Activated CD4-positive, alpha-beta T cell treated with anti-CD3 and anti-CD28 coated beads, Interleukin-2, amount 50 U/mL, for 48 hours (primary cell): Measurements from ENCODE around the gene VMP1.
"Not testable (repeated sequence)": the region's sequence is repeated elsewhere in the genome, so short reads cannot be mapped to it uniquely, and the experiment has no call there.

Experiments used
- DNase-seq, 2 experiments: peaks; one replicate each; pipeline ENCODE4 v3.0.0-alpha.2; 2020

Gene VMP1

DNA sequence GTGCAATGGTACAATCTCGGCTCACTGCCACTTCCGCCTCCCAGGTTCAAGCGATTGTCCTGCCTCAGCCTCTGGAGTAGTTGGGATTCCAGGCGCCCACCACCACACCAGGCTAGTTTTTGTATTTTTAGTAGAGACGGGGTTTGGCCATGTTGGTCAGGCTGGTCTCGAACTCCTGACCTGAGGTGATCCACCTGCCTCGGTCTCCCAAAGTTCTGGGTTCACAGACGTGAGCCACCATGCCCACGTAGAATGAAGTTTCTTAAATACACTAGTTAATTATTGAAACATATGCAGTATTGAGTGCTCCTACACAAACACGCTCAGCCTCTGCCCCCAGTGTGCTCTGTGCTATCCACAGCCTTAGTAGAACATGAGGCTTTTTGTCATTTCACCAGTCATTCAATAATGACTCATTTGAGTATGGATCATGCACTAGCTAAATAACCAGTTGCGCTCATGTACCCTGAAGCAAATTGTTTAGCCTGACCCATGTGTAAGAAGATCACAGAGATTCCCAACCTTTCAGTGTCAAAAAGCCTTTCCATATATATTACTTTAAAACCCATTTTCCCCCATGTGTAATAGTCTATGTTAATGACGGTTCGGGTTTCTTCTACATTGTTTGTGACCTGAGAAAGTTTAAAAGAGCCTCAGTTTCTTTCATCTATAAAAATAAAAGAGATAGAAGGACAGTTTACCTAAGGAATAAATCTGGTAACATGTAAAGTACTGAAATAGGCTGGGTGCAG is 135.6 kb downstream of the VMP1 start:
- DNase-seq: peak; percentile 85 to 90

GRCh38 chr17:59844884-59845594 is 137.6 kb downstream of the VMP1 start:
- no peak for DNase-seq

GRCh38 chr17:59845595-59846393 is 138.3 kb downstream of the VMP1 start:
- DNase-seq: peak in 1 of 2 experiments; percentile 57

DNA sequence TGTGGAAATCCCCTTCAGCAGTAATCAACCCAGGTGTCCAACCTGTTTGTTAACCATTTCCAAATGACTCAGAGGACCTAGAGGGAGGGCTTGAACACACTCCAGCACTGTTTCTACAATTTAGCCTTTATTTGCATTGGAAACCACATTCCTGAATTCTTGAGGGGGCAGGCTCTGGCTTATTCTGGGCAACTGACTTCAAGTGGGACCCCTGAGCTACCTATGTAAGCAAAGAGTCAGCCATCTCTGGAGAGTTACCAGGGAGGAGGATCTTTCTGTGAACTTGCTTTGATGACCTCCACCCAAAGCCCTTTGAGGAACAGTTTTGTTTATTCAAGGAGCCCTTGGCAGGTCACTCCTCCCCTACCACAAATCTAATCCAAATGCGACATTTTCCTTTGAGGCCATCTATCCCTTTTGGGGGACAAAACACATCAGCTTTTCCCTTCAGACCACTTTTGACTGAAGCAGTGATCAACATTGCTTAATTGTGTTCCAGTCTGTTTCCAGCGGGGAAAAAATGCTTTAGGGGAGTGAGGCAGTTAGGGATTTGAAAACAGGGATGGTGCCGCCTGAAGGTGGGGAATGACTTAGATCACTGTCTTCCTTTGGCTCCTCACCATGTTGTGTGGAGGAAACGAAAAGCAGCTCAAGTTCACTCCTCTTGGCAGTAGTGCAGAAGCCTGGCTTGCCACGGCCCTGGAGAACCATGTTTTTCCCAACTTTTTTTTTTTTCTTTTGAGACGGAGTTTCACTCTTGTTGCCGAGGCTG is 139.1 kb downstream of the VMP1 start:
- no peak for DNase-seq

GRCh38 chr17:59848385-59848668 is 140.9 kb downstream of the VMP1 start:
- no peak for DNase-seq

GRCh38 chr17:59848778-59849177 is 141.3 kb downstream of the VMP1 start:
- peak; percentile 71 to 77 for DNase-seq

DNA sequence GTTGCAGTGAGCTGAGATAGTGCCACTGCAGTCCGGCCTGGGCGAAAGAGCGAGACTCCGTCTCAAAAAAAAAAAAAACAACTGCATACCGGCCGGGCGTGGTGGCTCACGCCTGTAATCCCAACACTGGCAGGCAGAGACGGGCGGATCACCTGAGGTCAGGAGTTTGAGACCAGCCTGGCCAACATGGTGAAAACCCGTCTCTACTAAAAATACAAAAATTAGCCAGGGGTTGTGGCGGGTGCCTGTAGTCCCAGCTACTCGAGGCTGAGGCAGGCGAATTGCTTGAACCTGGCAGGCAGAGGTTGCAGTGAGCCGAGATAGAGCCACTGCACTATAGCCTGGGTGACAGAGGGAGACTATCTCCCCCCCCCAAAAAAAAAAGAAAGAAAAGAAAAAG is 142.9 kb downstream of the VMP1 start:
- DNase-seq: not testable (repeated sequence)

DNA sequence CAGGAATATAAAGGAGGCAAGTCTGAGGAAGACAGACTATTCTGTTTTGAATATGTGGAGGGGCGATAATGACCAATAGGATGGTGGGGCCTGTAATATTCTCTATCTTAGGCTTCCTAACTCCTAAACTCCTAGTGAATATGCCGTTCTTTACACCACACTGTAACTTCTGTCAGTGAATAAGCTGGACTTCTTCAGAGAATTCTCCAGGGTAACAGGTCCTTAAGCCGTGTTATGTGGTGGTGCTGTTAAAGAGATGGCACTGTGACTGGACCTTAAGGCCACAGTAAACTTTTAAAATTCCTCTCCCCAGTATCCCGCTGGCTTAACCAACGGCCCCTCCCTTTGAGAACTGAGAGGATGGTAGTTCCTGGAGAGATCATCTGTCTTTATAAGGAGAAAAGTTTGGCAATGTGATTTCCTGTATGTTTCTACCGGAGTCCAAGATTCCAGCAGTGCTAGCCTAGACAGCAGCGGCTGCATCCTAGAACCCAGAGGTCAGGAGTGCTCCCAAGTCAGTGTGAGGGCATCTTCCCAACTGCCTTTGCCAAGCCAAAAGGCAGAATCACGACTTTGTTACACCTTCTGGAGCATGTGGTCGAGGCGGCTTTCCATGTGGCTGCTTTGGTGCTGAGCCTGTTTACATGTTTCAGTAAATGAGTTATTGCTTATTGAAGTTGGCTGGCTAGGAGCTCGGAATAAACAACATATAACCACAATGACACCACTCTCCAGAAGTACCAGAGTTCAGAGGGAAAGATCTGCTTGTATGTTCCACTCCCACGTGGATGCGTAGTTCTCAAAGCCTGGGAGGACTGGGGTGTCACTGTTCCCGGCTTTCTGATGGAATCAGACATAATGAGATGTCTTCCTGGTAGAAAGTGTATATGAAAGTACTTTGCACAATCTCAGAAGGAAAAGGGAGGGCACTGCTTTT is 144.3 kb downstream of the VMP1 start:
- no peak for DNase-seq

DNA sequence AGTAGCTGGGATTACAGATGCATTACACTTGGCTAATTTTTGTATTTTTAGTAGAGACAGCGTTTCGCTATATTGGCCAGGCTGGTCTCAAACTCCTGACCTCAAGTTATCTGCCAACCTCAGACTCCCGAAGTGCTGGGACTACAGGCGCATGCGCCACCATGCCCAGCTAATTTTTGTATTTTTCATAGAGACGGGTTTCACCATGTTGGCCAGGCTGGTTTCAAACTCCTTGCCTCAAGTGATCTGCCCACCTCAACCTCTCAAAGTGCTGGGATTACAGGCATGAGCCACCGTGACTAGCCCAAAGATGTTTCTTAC is 145.4 kb downstream of the VMP1 start:
- DNase-seq: not testable (repeated sequence)

DNA sequence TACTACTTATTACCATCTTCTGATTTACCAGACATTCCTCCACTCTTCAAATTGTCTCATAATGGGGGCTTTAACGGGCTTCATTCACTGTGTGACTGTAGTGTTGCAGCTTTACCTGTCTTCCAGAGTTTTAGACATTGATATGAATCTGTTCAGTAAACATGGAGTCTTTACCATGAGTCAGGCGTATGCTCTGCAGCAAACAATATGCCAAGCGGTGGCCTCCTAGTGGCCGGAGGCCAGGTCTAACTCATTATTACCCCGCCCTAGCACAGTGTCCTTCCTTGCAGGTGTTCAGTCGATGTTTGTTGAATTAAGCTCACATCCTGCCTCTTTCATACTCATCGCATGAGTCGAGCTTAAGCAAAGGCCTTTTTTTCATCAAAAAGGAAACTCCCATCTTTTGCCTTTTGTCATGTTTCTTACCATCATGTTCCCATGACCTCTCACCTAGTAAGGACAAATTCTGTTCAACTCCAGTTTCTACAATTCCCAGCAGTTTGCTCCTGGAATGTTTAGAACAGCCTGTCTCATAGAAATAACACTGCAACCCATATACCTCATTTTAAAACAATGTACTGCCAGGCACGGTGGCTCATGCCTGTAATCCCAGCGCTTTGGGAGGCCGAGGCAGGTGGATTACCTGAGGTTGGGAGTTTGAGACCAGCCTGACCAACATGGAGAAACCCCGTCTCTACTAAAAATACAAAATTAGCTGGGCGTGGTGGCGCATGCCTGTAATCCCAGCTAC is 145.9 kb downstream of the VMP1 start:
- DNase-seq: peak; percentile 58 to 69

- not testable (repeated sequence) for DNase-seq
Observed at GRCh38 chr17:59853919-59854729, 146.7 kb downstream of the VMP1 start.

GRCh38 chr17:59856859-59857794 is 149.7 kb downstream of the VMP1 start:
- no peak for DNase-seq

DNA sequence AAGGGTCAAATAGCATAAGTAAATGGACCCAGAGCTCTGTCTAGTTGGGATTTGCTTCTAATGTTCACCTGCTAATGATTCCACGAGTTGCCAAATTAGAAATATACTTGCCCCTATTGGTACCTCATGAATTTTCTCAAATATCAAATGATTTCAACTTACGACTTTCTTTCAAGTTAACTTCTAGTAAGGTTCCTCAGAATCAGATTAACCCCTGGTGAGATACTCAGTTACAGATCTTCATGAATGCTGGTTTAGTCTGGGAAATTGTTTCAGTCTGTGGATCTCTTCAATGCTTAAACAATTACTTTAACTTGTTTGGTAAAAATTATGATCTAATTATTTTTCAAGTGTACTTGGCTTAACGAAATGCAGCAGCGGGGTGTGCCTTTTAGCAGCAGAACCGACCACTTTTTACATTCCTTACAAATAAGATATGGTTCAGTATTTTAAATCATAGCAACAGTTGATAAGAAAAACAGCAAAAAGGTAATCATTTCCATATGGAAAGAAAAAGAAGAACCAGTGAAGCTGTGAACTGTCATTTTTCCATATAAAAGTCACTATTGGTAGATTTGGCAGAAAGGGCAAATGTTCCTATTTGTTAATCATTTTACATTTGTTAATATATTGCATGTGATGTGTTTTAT is 150.8 kb downstream of the VMP1 start:
- no peak for DNase-seq

DNA sequence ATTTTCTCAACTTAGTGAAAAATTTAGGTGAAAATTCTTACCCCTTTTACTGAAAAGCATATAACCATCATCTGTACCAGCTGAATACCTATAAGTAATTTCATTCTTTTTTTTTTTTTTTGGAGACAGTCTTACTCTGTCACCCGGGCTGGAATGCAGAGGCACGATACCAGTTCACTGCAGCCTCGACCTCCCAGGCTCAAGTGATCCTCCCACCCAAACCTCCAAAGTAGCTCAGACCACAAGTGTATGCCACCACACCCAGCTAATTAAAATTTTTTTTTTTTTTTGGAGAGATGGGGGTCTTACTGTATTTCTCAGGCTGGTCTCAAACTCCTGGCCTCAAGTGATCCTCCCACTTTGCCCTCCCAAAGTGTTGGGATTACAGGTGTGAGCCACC is 151.5 kb downstream of the VMP1 start:
- DNase-seq: no peak

GRCh38 chr17:59859444-59860025 is 152.1 kb downstream of the VMP1 start:
- DNase-seq: no peak

GRCh38 chr17:59863616-59864015 is 156.2 kb downstream of the VMP1 start:
- DNase-seq: no peak

DNA sequence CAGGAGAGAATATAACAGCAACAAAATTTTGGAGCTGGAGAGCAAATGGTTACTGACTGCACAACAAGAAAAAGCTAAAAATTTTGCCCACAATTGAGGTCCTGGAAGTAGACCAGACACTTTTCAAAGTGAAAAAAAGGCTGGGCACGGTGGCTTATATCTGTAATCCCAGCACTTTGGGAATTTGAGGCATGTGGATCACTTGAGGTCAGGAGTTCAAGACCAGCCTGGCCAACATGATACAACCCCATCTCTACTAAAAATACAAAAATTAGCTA is 162.4 kb downstream of the VMP1 start:
- no peak for DNase-seq

GRCh38 chr17:59870482-59870881 is 163.0 kb downstream of the VMP1 start:
- no peak for DNase-seq

GRCh38 chr17:59872351-59872750 is 164.9 kb downstream of the VMP1 start:
- DNase-seq: no peak
